DOHH2 (cell line): ENCODE results near the gene VSTM2L.

Experiments used
- H3F3A ChIP-seq: fragments of 200-600 bp; sonication (generic), shearing (Covaris generic); 2 replicates; pipeline ENCODE4 v1.6.0; 2016; ENCODE audit warnings: antibody characterized with exemption, mild to moderate bottlenecking; ENCODE audit not compliant: control insufficient read depth, insufficient read depth
- H3K27ac ChIP-seq: fragments of 200-600 bp; sonication (generic); 2 replicates; pipeline ENCODE4 v1.5.1; 2014; ENCODE audit warnings: low read depth, mild to moderate bottlenecking, low read length, moderate library complexity
- H3K27me3 ChIP-seq: fragments of 200-600 bp; sonication (generic); 2 replicates; pipeline ENCODE4 v1.6.1; 2014; ENCODE audit warnings: mild to moderate bottlenecking, low read length, mixed read lengths; ENCODE audit not compliant: control insufficient read depth
- H3K36me3 ChIP-seq: fragments of 200-600 bp; sonication (generic); 2 replicates; pipeline ENCODE4 v1.6.1; 2014; ENCODE audit warnings: mild to moderate bottlenecking, low read length, moderate library complexity, mixed read lengths; ENCODE audit not compliant: control insufficient read depth
- H3K4me1 ChIP-seq: fragments of 200-600 bp; sonication (generic); 2 replicates; pipeline ENCODE4 v1.6.1; 2014; ENCODE audit warnings: mild to moderate bottlenecking, low read length, mixed read lengths; ENCODE audit not compliant: control insufficient read depth
- H3K4me2 ChIP-seq: fragments of 200-600 bp; sonication (generic); 2 replicates; pipeline ENCODE4 v1.6.0; 2014; ENCODE audit warnings: mild to moderate bottlenecking, low read length, moderate library complexity
- H3K4me3 ChIP-seq: fragments of 200-600 bp; sonication (generic); 2 replicates; pipeline ENCODE4 v1.5.1; 2014; ENCODE audit warnings: mild to moderate bottlenecking, low read length, mixed read lengths
- H3K79me2 ChIP-seq: fragments of 200-600 bp; sonication (generic); 2 replicates; pipeline ENCODE4 v1.6.1; 2014; ENCODE audit warnings: mild to moderate bottlenecking, low read length, mixed read lengths; ENCODE audit not compliant: control insufficient read depth
- H3K9me2 ChIP-seq: fragments of 200-600 bp; sonication (generic); replicated peaks from 2 replicates; pipeline ENCODE4 v1.6.1; 2014; ENCODE audit warnings: mild to moderate bottlenecking, low read length, mixed read lengths; ENCODE audit not compliant: control insufficient read depth
- H3K9me3 ChIP-seq: fragments of 200-600 bp; sonication (generic); 2 replicates; pipeline ENCODE4 v1.6.1; 2014; ENCODE audit warnings: antibody characterized with exemption, low read length, mixed read lengths; ENCODE audit not compliant: control insufficient read depth, insufficient read depth
- H4K20me1 ChIP-seq: fragments of 200-600 bp; sonication (generic); 2 replicates; pipeline ENCODE4 v1.6.0; 2014; ENCODE audit warnings: low read depth, mild to moderate bottlenecking, antibody characterized with exemption, low read length, moderate library complexity; ENCODE audit not compliant: control insufficient read depth, insufficient read depth
- CTCF ChIP-seq: fragments of 200-600 bp; sonication (generic); IDR thresholded peaks from one replicate; pipeline ENCODE4 v1.5.1; 2014; ENCODE audit warnings: antibody characterized with exemption, mild to moderate bottlenecking, low read depth, low read length; ENCODE audit not compliant: poor library complexity, severe bottlenecking
- EZH2phosphoT487 ChIP-seq: fragments of 200-600 bp; sonication (generic); IDR thresholded peaks from 2 replicates; pipeline ENCODE4 v1.6.1; 2017; ENCODE audit warnings: borderline replicate concordance, mild to moderate bottlenecking, antibody characterized with exemption, low read length, moderate library complexity, mixed read lengths

Gene VSTM2L

GRCh38 chr20:37856932-37857660, 45.8 kb upstream of the VSTM2L start:
- Histone ChIP-seq H3K27me3 (no peaks in the 10 kb centered on the region), H4K20me1 (0 out of 2 replicates have a peak, but pooled peaks cover 4% of the 10 kb centered on the region), H3K9me2 (no peaks in the 10 kb centered on the region), H3K4me2 (no peak overlapping the region), H3K9me3 (no peaks in the 10 kb centered on the region), H3K36me3 (peaks cover 12% of the 10 kb centered on the region), H3K4me3 (no peak overlapping the region), H3K79me2 (no peaks in the 10 kb centered on the region), H3K27ac (no peak overlapping the region), H3F3A (no peaks in the 10 kb centered on the region), H3K4me1 (peaks cover 11% of the 10 kb centered on the region)
- TF ChIP-seq CTCF = no peak
- no peak for TF ChIP-seq EZH2phosphoT487

GRCh38 chr20:37859406-37860171, 43.3 kb upstream of the VSTM2L start:
- TF ChIP-seq EZH2phosphoT487 = no peak
- TF ChIP-seq CTCF = no peak
- Histone ChIP-seq H3K27ac (no peak overlapping the region), H3K4me3 (no peak overlapping the region), H3K79me2 (no peaks in the 10 kb centered on the region), H3K9me3 (no peaks in the 10 kb centered on the region), H3K36me3 (peaks cover 12% of the 10 kb centered on the region), H3K27me3 (no peaks in the 10 kb centered on the region), H3K9me2 (no peaks in the 10 kb centered on the region), H3F3A (no peaks in the 10 kb centered on the region), H4K20me1 (0 out of 2 replicates have a peak, but pooled peaks cover 4% of the 10 kb centered on the region), H3K4me1 (no peaks in the 10 kb centered on the region), H3K4me2 (no peak overlapping the region)

GRCh38 chr20:37863289-37863688, 39.6 kb upstream of the VSTM2L start:
- no peaks in the 10 kb centered on the region for H3K9me3 ChIP-seq

More at GRCh38 chr20:37863289-37863688, 39.6 kb upstream of the VSTM2L start:
- Histone ChIP-seq H3K27me3 (no peaks in the 10 kb centered on the region), H3K27ac (no peak overlapping the region), H3K36me3 (peaks cover 12% of the 10 kb centered on the region; the same call in 1 of the 2 replicates), H3K9me2 (no peaks in the 10 kb centered on the region), H3F3A (no peaks in the 10 kb centered on the region), H3K79me2 (no peaks in the 10 kb centered on the region), H3K4me2 (no peak overlapping the region), H4K20me1 (no peaks in the 10 kb centered on the region), H3K4me1 (no peaks in the 10 kb centered on the region), H3K4me3 (no peak overlapping the region)
- TF ChIP-seq EZH2phosphoT487 (no peak), CTCF (no peak)
